Activated T-helper 2 cell treated with anti-CD3 and anti-CD28 coated beads, Interferon-gamma antibody, Interleukin-2, Interleukin-4, amounts not matched to agents 10 μg/mL and 5 μg/mL and 100 μg/mL, durations not matched to agents 14 hours and 24 hours and 36 hours (primary cell): ENCODE results near the gene COG4. TPM values are rescaled to one million over a fixed set of nuclear protein-coding genes. Genes with fewer than 3 reads are reported as not detected.
A peak's percentile ranks its signal among the peaks of the same experiment; 100 is the strongest.
"Not testable (repeated sequence)": the region's sequence is repeated elsewhere in the genome, so short reads cannot be mapped to it uniquely, and the experiment has no call there.

Experiments
- DNase-seq: peaks from one replicate; pipeline ENCODE4 v3.0.0; 2021; ENCODE audit warnings: low spot score
- H3K27ac Mint-ChIP-seq: one replicate; pipeline ENCODE4 v1.8.0; 2021; ENCODE audit warnings: mixed read lengths
- H3K27me3 Mint-ChIP-seq: one replicate; pipeline ENCODE4 v1.8.0; 2021; ENCODE audit warnings: low read depth, mixed read lengths
- H3K36me3 Mint-ChIP-seq: one replicate; pipeline ENCODE4 v1.8.0; 2021; ENCODE audit warnings: low read depth, mixed read lengths
- H3K4me1 Mint-ChIP-seq: one replicate; pipeline ENCODE4 v1.8.0; 2021; ENCODE audit warnings: low read depth, mixed read lengths
- H3K4me3 Mint-ChIP-seq: one replicate; pipeline ENCODE4 v1.8.0; 2021; ENCODE audit warnings: low read depth, mild to moderate bottlenecking, moderate library complexity, mixed read lengths
- H3K9me3 Mint-ChIP-seq: one replicate; pipeline ENCODE4 v1.8.0; 2021; ENCODE audit warnings: mixed read lengths
- intact Hi-C: fragments of 100-400 bp; cut with micrococcal nuclease; formaldehyde crosslinking; loops from one replicate; pipeline ENCODE4 v1.15.1; 2023
- total RNA-seq: library from RNA; stranded (reverse); gene quantifications from 2 replicates; pipeline ENCODE4 v1.2.3, GENCODE V29; 2022

The COG4 gene
- total RNA-seq, 1 donor from 2014 or later = 37.9 TPM

- DNase-seq = no peak
- peaks cover 83% of the 10 kb centered on the region for H3K36me3 Mint-ChIP-seq
- H3K4me1 Mint-ChIP-seq = peaks cover 14% of the 10 kb centered on the region
- H3K27ac Mint-ChIP-seq = no peak overlapping the region
- H3K9me3 Mint-ChIP-seq = no peaks in the 10 kb centered on the region
- no peak overlapping the region for H3K4me3 Mint-ChIP-seq
- intact Hi-C loops = no loop called here
- no peaks in the 10 kb centered on the region for H3K27me3 Mint-ChIP-seq
Observed at GRCh38 chr16:70552675-70553074, 29.3 kb upstream of the COG4 start.

GRCh38 chr16:70551788-70552187 is 28.4 kb upstream of the COG4 start:
- intact Hi-C loops = no loop called here
- no peak overlapping the region for H3K4me3 Mint-ChIP-seq
- H3K9me3 Mint-ChIP-seq = no peaks in the 10 kb centered on the region
- DNase-seq = no peak
- no peaks in the 10 kb centered on the region for H3K27me3 Mint-ChIP-seq
- no peak overlapping the region for H3K27ac Mint-ChIP-seq
- peaks cover 83% of the 10 kb centered on the region for H3K36me3 Mint-ChIP-seq
- peaks cover 14% of the 10 kb centered on the region for H3K4me1 Mint-ChIP-seq

GRCh38 chr16:70550082-70550481 is 26.7 kb upstream of the COG4 start:
- Mint-ChIP-seq H3K4me1 (peaks cover 14% of the 10 kb centered on the region), H3K27ac (no peak overlapping the region), H3K27me3 (no peaks in the 10 kb centered on the region), H3K4me3 (no peak overlapping the region), H3K36me3 (peaks cover 79% of the 10 kb centered on the region), H3K9me3 (no peaks in the 10 kb centered on the region)
- no peak for DNase-seq
- intact Hi-C loops = no loop called here

GRCh38 chr16:70548936-70549335 is 25.6 kb upstream of the COG4 start:
- no peaks in the 10 kb centered on the region for H3K27me3 Mint-ChIP-seq
- no peak overlapping the region for H3K27ac Mint-ChIP-seq
- H3K9me3 Mint-ChIP-seq = no peaks in the 10 kb centered on the region

GRCh38 chr16:70544548-70544947 is 21.2 kb upstream of the COG4 start:
- intact Hi-C loops = no loop called here
- H3K4me1 Mint-ChIP-seq = peaks cover 15% of the 10 kb centered on the region
- no peaks in the 10 kb centered on the region for H3K9me3 Mint-ChIP-seq
- H3K27me3 Mint-ChIP-seq = no peaks in the 10 kb centered on the region
- H3K4me3 Mint-ChIP-seq = no peak overlapping the region
- DNase-seq = no peak
- no peak overlapping the region for H3K27ac Mint-ChIP-seq
- H3K36me3 Mint-ChIP-seq = peaks cover 77% of the 10 kb centered on the region

More at GRCh38 chr16:70548936-70549335, 25.6 kb upstream of the COG4 start:
- intact Hi-C loops = no loop called here
- Mint-ChIP-seq H3K4me3 (no peak overlapping the region), H3K36me3 (peaks cover 78% of the 10 kb centered on the region), H3K4me1 (peaks cover 14% of the 10 kb centered on the region)
- DNase-seq = no peak

- peaks cover 13% of the 10 kb centered on the region for H3K4me1 Mint-ChIP-seq
- H3K9me3 Mint-ChIP-seq = no peaks in the 10 kb centered on the region
- no peaks in the 10 kb centered on the region for H3K27me3 Mint-ChIP-seq
- DNase-seq = no peak
- H3K27ac Mint-ChIP-seq = no peak overlapping the region
- no peak overlapping the region for H3K4me3 Mint-ChIP-seq
- intact Hi-C loops = no loop called here
- H3K36me3 Mint-ChIP-seq = peaks cover 82% of the 10 kb centered on the region
Observed at GRCh38 chr16:70540994-70541393, 17.6 kb upstream of the COG4 start.

GRCh38 chr16:70534971-70535370 is 11.6 kb upstream of the COG4 start:
- intact Hi-C loops = no loop called here

GRCh38 chr16:70529954-70530353 is 6.6 kb upstream of the COG4 start:
- DNase-seq, H3K27ac Mint-ChIP-seq, H3K27me3 Mint-ChIP-seq, H3K9me3 Mint-ChIP-seq, H3K4me3 Mint-ChIP-seq: not testable (repeated sequence)
- H3K4me1 Mint-ChIP-seq = peaks cover 50% of the 10 kb centered on the region
- intact Hi-C loops = loop anchor here (5.0 to 10.0 kb wide), 2 partner anchors 32 to 205 kb away; no protein-coding TSS in a partner anchor
- peaks cover 84% of the 10 kb centered on the region for H3K36me3 Mint-ChIP-seq

More at GRCh38 chr16:70534971-70535370, 11.6 kb upstream of the COG4 start:
- Mint-ChIP-seq H3K36me3 (peaks cover 83% of the 10 kb centered on the region), H3K27me3 (no peaks in the 10 kb centered on the region), H3K9me3 (no peaks in the 10 kb centered on the region), H3K4me1 (peaks cover 28% of the 10 kb centered on the region), H3K4me3 (no peak overlapping the region), H3K27ac (no peak overlapping the region)
- no peak for DNase-seq

- peaks cover 46% of the 10 kb centered on the region for H3K4me1 Mint-ChIP-seq
- H3K27ac Mint-ChIP-seq = peak overlapping the region; percentile 47
- H3K9me3 Mint-ChIP-seq = no peaks in the 10 kb centered on the region
- intact Hi-C loops = loop anchor here (5.0 to 10.0 kb wide), 2 partner anchors 33 to 206 kb away; no protein-coding TSS in a partner anchor
- peaks cover 85% of the 10 kb centered on the region for H3K36me3 Mint-ChIP-seq
- no peak for DNase-seq
- H3K27me3 Mint-ChIP-seq = no peaks in the 10 kb centered on the region
- peak overlapping the region; percentile 59 for H3K4me3 Mint-ChIP-seq
Observed at GRCh38 chr16:70529051-70529777, 5.9 kb upstream of the COG4 start.

- intact Hi-C loops = loop anchor here (5.0 to 10.0 kb wide), 2 partner anchors 35 to 207 kb away; no protein-coding TSS in a partner anchor
- H3K27me3 Mint-ChIP-seq = no peaks in the 10 kb centered on the region
- no peaks in the 10 kb centered on the region for H3K9me3 Mint-ChIP-seq
- peak overlapping the region; percentile 85 for H3K4me3 Mint-ChIP-seq
- peak overlapping the region; percentile 33 for H3K27ac Mint-ChIP-seq
- H3K36me3 Mint-ChIP-seq = peaks cover 74% of the 10 kb centered on the region
- H3K4me1 Mint-ChIP-seq = peaks cover 39% of the 10 kb centered on the region
- no peak for DNase-seq
Observed at GRCh38 chr16:70527315-70527996, 4.1 kb upstream of the COG4 start.

GRCh38 chr16:70526403-70526802 is 3.0 kb upstream of the COG4 start:
- no peaks in the 10 kb centered on the region for H3K27me3 Mint-ChIP-seq
- peak overlapping the region; percentile 85 for H3K4me3 Mint-ChIP-seq
- intact Hi-C loops = loop anchor here (5.0 to 10.0 kb wide), 2 partner anchors 36 to 208 kb away; no protein-coding TSS in a partner anchor
- H3K36me3 Mint-ChIP-seq = peaks cover 65% of the 10 kb centered on the region
- peaks cover 42% of the 10 kb centered on the region for H3K4me1 Mint-ChIP-seq
- no peak for DNase-seq
- H3K9me3 Mint-ChIP-seq = no peaks in the 10 kb centered on the region
- peak overlapping the region; percentile 89 for H3K27ac Mint-ChIP-seq

GRCh38 chr16:70524399-70524825 is 1.1 kb upstream of the COG4 start:
- Mint-ChIP-seq H3K27ac (peak overlapping the region; percentile 98), H3K4me1 (peaks cover 50% of the 10 kb centered on the region), H3K4me3 (peak overlapping the region; percentile 96), H3K36me3 (peaks cover 62% of the 10 kb centered on the region)
- peak; percentile 17 for DNase-seq
- H3K27me3 Mint-ChIP-seq, H3K9me3 Mint-ChIP-seq: not testable (repeated sequence)
- intact Hi-C loops = loop anchor here (1.0 to 10.0 kb wide), 4 partner anchors 122 to 762 kb away; partner anchors contain the start of genes EXOSC6 and WWP2
